ENCODE data around the gene TSPAN14.

TSPAN14 gene

DNA sequence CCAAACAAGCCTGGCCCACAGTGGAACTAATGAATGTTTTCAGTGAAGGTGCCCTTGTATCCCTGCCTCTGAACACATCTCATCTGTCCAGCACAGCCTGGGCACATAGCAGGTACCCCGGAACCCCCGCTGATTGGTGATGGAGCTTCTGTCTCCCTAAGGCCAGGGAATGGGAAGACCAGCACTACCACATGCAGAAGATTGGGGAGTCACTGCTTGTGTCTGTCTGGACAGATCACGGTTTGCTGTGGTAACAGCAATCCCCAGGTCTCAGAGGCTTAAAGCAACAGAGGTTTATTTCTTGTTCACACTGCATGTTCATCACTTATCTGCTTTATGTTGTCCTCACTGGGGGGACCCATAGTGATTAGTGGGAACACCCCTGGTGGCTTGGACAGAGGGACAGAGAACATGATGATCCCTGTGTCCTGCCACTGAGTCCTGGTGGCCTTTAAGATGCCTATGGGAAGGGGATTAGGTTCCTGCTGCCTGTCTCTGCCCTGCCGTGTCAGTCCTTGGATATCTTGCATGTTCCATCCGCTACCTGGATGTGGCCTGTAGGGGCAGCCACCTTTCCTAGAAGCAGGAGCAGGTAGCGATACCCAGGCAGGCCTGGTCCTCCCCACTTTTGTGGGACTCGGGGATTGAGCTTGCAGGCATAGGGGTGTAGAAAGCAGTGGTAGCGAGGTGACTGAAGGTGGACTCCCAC lies 3.6 kb downstream of the TSPAN14 start:
- DNase-seq = no peak

DNA sequence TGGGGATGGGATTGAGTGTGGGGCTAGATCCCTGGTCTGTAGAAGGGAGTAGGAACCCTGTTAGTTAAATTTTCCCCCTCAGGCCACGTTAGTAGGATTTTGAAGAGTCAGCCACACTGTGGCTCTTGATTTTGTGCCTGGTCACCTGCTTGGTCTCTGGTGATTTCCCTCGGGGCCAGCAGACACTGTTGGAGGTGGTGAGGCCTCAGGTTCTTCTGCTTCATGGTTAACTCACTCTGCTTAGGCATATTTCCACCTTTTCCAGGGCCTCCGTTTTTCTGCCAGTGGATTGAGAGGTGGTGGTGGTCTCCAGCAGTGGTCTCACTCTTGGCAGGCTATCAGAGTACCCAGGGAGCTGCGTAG lies 4.1 kb downstream of the TSPAN14 start:
- DNase-seq = no peak

DNA sequence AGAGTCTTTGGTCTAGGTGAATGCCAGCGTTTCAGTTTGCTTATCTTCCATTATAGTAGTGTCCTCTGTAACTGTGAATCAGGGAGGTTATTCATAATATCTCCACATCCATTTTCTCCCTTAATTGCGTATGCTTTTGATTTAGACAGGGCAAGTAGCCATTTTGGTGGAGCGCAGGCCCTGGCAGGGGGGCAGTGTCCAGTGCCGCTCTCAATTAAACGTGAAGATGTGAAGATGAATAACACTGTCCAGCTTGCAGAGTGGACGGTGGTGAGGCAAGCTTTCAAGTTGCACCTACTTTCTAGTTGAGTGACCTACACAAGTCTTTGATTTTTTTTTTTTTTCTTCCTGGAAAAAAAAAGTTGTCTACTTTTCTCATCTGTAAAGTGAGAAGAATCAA lies 4.5 kb downstream of the TSPAN14 start:
- no peak for DNase-seq

DNA sequence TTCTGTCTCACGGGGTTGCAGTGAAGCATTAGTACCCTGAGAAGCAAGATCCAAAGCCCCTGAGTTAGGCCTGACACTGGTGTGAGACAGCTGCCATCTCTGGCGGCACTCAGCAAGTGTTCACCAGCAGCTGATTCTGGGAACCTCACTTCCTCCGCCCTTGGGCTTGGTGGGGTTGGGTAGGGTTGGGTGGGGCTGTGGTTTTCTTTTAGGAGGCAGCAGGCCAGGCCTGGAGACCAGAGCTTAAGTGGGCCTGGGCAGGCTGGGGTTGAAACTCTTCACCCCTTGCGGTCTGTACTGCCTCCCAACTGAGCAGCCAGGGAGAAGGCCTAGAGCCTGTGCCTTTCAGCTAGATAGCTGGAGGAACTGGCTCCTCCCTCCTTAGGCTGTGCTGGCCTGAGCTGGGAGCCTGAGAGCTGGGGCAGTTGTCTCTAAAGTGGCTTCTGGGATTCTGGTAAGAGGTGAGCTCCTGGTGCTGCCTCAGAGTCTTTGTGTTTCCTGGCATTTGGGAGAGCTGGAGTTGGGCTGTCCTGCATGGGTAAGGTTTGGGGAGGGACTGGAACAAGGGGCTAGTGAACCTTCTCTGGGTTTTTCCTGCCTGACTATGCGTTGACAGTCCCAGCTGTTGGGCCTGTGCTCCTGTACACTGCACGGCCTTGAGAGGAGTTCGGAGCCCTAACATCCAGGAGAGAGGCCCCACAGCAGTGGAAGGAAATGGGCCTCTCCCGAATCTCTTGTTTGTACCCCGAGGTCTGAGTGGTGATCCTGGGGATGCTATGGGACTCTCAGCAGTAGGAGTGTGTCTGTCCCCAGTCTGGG lies 5.1 kb downstream of the TSPAN14 start:
- DNase-seq = peak; percentile 40

DNA sequence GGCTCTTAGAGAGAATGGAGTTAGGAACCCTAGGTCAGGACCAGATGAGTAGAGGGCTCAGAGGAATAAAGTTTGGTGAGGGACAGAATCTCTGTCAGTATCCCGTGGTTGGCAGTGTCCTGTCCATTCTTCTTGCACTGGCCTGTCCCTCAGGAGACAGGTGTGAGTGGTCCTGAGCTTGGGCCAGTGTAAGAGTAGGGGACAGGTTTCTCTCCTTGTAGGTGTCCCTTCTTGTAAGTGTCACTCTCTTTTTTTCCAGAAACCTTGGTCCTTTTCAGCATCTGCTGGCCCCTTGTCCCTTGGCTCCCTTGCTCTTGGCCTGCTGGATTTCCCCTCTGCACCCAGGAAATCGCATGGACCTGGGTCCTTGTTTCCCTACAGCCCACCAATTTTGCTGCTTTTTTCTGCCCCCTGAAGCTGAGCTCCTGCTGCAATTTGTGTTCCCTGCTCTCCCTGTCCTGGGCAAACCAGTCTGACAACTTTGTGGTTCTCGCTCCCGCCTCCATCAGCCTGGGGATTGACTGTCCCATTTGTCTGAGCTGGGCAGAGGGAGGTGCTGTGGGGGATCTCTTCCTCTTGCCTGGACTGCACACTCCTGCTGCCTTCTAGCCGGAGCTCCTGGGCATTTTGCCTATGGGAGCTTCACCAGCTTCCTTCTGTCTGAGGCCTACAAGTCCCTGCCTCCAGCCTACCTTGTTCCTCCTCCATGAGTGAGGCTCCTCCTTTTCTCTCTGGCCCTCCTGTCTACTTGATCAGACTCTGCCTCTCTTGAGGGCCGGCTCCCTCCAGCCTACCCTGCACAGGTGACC lies 6.5 kb downstream of the TSPAN14 start:
- DNase-seq = peak; percentile 70

DNA sequence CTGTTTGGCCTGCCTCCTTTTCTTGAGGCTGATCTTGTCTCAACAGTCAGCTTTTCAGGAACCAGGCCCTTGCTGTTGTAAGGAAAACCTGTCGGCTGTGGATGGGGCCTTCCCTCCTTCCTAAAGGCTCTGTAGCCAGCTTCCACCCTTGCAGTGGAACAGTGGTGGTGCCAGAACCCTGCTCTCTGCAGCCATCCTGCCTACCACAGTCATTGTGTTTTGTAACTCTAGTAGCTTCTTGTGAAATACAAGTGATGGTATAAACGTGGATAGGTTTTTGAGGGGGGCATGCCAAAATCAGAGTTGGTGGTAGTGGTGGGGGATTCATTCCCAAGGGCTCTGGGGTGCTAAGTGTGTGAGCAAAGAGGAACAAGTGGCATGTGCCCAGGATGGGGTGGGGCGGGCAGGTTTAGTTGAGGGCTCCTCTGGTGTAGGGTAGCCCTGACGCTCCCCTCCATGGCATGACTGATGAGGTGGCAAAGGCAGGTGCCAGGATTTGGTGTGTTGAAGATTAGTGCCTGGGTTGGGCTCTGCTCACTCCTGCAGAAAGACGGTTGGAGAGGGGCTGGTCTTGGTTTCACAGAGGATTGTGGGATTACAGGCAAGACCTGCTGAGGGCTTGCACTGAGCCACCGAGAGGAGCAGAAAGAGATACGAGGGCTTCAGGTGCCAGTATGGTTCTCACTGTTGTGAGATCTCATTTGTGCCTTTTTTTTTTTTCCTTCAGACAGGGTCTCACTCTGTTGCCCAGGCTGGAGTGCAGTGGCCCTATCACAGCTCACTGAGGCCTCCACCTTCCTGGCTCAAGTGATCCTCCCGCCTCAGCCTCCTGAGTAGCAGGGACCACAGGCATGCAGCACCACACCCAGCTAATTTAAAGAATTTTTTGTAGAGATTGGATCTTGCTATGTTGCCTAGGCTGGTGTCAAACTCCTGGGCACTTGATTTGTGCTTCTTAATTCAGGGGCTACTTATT lies 7.4 kb downstream of the TSPAN14 start:
- no peak for DNase-seq

DNA sequence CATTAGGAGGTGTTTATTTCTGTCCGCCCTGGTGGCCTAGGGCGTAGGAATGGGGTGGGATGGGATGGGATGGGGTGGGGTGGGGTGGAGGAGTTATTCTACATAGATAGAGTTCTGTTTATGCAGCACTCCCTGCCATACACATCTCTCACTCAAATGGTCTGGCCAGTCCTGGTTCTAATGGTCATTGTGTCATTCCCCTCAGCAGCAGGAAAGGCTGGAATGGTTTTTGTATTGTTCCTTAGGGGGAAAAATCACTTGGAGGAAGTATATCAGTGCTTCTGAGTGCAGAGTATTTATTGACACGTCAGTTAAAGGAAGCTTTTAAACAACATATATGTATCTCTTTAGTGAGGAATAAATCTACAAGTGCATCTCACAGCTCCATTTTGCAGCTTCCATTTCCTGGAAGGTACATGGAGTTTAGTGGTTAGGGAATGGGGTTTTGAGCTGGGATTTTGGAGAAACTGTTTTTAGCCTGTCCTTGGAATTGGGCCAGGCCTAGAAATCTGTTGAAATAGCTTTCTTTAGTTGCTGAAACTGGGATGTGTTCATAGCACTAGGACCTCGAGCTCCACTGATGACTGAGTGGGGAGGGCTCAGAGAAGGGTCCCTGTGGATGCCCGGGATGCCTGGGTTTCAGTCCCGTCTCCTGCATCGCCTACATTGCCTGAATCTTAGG lies 8.3 kb downstream of the TSPAN14 start:
- DNase-seq = peak; percentile 67

DNA sequence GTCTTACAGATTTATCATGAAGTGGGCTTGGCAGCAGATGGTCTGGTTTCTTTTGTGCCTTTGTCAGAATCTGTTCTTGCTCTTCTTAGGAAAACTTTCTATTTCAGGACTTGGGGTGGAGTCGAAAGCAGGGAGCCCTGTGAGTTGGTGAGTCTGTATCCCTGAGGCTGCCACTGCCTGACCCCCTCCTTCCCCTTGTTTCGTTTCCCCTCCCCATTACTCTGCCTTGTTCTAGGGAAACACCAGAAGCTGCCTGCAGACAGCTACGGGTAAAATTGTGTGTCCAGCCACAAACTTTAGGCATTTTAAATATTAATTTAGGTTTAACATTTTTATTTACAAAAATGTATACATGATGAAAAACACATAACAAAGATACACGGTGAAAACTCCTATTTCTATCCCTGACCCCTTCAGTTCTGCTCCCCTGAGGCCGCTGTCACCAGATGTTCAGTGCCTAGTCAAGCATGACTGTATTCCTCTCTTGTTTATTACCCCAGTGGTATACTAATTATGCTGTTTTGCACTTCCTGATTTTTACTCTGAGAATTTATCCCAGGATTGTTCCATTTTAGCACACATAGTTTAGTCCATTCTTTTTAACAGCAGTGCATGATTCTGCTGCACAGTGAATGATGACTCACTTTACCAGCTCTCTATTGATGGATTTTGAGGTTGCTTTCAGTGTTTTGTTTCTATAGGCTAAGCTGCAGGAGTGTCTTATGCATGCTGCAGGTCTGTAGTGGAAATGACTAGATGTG lies 9.1 kb downstream of the TSPAN14 start:
- DNase-seq = peak; percentile 72

DNA sequence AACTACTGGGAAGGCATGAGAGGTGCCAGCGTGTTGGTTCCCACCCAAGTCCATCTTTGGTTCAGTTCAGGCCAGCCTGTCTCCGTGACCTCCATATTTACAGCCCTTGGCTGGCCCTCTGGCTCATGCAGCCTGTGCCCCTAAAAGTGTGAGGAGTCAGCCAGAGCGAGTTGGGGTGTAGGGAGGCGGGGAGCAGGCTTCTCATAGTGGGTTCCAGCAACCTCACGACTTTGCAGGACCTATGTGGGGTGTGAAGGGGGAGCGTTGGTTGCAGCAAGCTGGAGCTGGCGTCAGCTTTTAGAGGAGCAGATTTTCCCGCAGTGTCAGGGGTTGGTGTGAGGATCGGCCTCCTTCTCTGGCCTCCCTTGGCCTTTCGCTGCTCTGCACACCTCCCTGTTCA lies 9.8 kb downstream of the TSPAN14 start:
- DNase-seq = no peak

DNA sequence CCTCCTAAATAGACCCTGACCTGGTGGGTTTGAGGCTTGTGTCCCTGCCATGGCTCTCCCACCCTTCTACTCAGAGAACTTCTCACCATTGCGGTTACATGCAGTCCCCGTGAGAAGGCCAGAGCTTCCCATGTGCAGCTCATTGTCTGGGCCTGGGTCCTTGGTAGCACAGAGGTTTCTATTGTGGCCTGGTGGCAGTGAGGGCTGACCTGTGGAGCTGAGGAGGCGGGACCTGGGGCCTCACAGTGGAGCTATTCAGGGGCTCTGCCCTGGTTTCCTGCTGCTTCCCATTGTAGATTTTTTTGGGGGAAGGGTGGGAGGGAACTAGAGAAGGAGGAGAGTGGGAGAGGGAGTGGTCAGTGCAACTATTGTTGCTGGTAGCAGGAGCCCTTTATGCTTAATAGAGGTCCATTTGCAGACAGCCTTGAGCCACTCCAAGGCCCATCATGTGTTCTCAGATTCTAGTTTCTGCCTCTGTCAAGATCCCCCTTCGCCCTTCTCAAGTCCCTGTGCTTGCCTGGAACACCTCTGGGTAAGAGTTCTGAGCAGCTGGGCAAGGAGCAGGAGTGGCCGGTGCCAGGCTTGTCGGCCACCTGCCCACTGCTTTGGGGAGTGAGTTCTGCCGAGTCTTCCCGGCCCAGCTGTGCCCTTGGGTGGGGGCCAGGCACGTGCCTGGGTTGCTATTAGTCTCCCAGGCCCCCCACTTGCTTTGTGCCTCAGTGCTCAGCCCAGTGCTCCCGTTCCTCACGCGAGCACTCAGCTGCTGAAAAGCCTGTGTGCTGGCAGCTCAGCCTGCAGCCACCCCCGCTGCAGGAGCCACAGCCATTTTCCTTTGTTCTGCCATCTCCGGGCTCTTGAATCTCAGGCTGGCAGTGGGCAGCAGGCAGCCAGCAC lies 10.7 kb downstream of the TSPAN14 start:
- no peak for DNase-seq

DNA sequence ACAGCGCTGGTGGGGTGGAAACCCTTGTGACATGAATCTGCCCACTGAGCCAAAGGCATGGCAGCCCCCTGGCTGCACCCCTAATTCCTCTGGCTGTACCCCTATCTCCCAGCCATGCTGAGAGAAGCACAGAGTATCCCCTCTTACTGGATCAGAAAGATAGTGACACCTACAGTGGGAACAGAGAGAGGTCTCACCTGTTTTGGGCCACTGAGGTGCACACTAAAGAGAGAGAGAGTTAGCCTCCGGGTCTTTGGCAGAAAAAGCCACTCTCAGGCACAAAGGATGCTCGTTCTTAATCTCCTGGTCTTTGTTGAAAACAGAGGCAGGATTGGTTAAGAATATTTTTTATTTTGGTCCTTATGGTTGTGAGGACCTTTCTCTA lies 11.3 kb downstream of the TSPAN14 start:
- no peak for DNase-seq

DNA sequence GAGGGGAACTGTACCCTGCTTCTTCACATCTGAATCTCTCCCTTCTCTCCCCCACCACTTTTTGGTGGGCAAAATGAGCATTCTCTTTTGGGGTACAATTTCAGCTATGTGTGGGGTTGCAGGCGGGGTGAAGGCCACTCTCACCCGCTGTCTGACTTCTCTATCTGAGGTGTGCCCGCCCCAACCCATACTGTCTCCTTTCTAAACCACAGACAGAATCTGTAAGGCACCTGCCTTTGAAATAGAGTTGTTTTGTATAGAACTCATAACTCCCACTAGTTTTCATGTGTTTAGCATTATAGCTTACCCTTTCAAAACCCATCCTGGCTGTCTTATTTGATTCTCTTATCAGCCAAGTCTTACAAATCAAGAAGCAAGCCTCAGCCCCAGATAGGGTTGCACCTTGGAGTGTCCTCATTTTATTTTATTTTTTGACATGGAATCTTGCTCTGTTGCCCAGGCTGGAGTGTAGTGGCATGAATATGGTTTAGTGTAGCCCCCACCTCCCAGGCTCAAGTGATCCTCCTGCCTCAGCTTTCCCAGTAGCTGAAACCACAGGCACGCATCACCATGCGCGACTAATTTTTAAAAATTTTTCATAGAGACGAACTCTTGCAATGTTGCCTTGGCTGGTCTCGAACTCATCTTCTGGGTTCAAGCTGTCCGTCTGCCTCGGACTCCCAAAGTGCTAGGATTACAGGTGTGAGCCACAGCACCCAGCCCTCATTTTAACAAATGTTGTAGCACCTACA lies 11.9 kb downstream of the TSPAN14 start:
- no peak for DNase-seq

DNA sequence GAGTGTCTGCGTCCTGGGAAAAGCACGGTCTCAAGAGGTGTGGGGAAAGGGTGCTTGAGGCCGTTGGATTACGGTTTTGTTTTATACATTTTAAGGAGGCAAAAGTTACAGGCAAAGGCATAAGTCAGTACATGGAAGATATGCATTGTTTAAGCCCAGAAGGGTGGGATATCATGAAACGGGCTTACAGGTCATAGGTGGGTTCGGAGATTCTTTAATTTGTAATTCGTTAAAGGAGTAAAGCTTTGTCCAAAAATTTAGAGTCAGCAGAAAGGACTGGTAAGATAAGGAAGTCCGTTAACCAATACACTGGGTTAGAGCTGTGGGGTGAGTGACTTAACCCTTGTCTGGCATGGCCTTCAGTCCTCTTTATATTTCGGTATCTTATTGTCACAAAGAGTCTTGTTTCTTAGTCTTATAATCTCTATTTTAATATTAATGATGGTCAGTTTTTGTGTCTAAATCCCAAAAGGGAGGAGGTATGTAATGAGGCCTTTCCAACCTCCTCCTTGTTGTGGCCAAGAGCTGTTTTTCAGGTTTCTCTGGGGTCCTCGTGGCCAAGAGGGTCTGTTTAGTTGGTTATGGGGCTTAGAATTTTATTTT lies 12.7 kb downstream of the TSPAN14 start:
- DNase-seq = no peak

DNA sequence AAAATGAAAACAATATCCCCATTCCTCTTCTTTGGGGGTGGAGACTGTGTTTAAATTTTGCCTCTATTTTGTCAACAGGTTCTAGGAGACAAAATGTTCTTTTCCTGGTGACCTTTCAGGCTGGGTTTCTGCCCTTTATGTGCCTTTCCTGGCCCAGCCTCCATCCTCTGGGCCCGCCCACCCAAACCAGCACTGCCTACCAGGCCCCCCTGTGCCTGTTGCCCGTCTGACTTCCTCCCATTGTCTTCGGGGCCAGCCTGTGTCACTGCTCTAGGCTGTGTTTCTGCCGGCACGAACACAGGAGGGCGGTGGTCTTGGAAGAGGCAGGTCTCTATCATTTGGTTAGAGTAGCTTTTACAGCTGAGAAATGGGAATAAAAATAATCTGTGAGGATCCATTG lies 13.9 kb downstream of the TSPAN14 start:
- DNase-seq = no peak

DNA sequence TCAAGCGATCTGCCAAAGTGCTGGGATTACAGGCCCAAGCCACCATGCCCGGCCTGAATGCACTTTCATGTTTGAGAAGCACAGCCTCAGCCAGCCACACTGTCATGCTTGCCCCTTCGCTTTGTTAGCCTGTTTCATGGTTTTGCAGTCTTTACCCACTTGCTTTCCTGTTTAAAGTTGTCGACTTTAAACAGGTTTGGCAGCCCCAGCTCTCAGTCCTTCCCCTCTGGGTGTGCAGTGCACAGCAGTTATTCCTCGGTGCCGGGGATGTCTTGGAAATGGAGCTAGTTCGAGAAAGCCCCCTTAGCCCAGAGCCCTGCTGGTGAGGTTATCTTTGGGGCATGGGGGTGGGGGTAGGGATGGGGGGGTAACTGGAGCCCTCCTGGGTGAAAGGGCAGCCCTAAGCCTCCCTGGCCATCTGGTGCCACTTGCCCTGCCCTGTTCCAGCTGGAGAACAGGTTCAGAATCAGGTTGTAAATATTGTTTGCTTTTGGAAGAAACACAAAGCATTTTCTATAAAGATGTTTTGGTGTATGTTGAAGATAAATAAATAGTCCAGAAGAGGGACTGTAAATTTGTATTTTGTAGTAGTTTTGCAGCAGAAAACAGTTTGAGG lies 14.8 kb downstream of the TSPAN14 start:
- no peak for DNase-seq

DNA sequence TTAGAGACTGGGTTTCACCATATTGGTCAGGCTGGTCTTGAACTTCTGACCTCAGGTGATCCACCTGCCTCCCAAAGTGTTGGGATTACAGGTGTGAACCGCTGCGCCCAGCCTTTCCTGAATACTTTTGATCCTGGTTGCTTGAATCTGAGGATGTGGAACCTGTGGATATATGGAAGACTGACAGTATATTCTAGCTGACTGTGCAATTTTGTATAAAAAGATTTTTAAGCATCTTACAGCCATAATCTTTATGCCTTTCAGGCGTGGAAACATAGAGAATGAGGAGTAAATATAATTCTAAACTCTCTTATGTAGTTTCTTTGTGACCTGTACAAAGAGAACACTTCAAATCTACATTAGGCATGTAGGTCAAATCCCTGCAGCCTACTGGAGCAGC lies 16.2 kb downstream of the TSPAN14 start:
- no peak for DNase-seq

DNA sequence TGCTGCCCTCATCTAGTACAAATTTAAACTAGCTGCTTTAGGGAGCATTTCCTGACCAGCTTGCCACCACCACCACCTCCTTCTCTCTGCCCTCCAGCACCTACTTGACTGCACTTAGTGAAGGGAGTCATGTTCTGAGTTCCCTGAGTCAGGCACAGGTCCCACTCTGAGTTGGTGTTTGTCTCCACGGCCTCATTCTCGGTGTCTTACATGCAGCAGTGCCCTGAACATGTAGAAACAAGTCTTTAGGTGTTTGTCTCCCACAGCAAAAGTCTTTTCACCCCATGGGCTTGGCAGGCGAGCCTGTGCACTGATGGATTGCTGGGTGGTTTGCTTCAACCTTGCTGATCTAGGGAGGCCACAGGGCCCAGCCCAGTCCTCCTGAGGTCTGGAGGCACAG lies 16.9 kb downstream of the TSPAN14 start:
- no peak for DNase-seq

DNA sequence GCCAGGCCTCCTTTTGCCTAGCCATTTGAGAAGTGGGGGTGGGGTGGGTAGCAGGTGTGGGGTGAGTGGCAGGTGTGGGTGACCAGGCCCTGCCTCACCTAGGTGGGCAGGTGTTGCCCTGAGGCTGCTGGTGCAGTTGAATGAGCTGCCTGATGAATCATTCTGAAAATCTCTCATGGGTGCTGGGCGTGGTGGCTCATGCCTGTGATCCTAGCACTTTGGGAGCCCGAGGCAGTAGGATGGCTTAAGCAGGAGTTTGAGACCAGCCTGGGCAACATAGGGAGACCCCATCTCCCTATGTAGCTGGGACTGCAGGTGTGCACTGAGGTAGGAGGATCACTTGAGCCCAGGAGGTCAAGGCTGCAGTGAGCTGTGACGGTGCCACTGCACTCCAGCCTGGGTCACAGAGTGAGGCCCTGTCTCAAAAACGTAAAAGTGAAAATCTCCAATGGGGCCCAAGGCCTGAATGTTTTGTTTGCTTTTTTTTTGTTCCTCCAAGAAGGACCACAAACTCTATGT lies 17.7 kb downstream of the TSPAN14 start:
- DNase-seq = no peak

Data from fibroblast of upper back skin (primary cell).